Activated CD8-positive, alpha-beta memory T cell treated with anti-CD3 and anti-CD28 coated beads, Interleukin-2, amount 50 U/mL, for 24 hours (primary cell): Measurements from ENCODE around the gene PET100.

Source experiments
- DNase-seq: peaks from one replicate; pipeline ENCODE4 v3.0.0-alpha.2; 2020; ENCODE audit errors: extremely low read depth

The PET100 gene, protein sequence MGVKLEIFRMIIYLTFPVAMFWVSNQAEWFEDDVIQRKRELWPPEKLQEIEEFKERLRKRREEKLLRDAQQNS

DNA sequence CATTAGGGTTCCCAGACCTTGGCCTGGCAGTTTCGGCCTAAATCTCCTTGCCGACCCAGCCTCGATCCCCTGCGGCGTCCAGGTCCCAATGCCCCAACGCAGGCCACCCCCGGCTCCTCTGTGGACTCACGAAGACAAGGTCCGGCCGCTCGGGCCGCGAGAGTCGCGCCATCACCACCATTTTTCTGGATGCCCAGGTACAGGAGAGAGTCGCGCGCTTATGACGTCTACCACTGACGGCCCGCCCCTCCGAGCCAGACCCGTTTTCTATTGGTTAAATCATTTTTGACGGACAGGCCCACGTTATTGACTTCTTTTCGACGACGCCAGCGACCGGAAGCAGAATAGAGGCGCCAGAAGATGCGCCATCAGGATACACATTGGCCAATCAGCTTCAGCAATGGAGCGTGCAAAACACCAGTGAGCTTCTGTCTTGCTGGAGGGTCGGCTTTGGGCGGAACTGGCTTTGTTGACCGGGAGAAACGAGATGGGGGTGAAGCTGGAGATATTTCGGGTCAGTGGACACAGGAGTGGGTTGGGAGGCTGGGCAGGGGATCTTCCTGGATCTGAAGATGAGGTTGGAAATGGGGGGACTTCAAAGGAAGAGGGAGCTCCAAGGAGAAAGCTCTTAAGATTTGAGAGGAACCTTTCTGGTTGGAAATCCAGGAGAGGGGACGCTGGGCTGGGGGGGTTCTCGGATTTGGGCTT is at the start of gene PET100, which contains the start of gene XAB2:
TSS of gene PET100 (plus strand) at position 447 of the 708 bp plus-strand sequence. CDS start at position 488, 41 bp downstream.
TSS of gene XAB2 (minus strand) at position 199 of the 708 bp plus-strand sequence. CDS start at position 181, 18 bp downstream.
- peak; percentile 89 for DNase-seq

- DNase-seq = no peak
Measured at GRCh38 chr19:7582446-7582845, 47.1 kb upstream of the PET100 start.

GRCh38 chr19:7589822-7590221 is 39.8 kb upstream of the PET100 start:
- no peak for DNase-seq

GRCh38 chr19:7590256-7590655 is 39.3 kb upstream of the PET100 start:
- no peak for DNase-seq

DNA sequence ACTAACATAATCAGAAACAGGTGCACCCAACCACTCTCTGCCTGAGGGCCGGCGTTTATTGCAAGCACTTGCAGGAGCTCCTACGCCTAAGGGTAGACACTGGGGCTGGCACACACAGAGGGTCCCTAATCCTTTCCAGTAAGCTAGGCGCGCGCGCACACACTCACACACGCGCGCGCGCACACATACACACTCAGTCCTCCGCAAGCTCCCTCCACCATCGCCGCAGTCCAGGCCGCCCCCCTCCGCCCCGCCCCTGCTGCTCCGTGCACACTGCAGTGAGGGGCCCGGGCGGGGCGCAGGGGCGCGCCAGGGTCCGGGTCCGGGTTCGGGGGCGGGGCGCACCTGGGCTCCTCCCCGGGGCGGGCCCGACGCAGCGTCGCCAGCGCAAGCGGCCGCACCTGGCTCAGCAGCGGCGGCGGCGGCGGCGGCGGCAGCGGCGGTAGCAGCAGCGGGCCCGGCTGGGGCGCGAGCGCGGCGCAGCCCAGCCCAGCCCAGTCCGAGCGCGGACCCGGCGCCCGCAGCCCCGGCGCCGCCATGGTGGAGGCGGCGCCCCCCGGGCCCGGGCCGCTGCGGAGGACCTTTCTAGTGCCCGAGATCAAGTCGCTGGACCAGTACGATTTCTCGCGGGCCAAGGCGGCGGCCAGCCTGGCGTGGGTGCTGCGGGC is 34.0 kb upstream of the PET100 start, which contains the start of gene CAMSAP3:
TSS of gene CAMSAP3 (plus strand) at position 398 of the 668 bp plus-strand sequence. CDS start at position 538, 140 bp downstream.
- DNase-seq = no peak

DNA sequence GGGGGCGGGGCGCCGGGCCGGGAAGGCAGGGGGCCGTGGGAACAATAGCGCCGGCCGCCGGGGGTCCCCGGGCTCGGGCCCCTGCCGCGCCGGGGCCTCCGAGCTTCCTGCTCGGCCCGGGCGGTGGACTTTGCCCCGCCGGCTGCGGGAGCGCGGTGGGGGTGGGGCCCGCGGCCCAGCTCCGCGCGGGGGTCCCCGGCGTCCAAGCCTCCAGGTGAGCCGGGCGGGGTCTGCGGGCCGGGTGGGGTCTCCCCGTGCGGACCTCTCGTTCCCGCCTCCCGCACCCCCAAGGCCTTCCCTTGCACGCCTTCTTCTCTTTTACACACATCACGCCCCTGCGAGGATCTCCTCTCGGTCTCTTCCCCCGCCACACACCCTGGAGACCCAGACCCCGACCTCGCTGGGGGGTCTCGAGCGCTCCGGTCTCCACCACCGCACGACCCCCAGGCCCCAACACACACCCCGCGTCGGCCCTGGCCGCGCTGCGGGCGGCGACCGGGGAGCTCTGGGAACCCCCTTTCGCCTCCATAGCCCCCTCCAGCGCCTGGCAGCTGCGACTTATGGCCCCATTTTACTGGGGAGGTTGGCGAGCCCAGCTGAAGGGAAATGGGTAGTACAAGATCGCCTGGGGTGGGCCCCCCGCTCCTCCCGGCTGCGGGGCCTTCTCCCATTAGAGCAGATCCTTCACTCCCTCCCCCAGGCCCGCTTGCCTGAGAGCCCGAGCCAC is 33.2 kb upstream of the PET100 start:
- no peak for DNase-seq

- no peak for DNase-seq
Measured at GRCh38 chr19:7597689-7598088, 31.9 kb upstream of the PET100 start.

- no peak for DNase-seq
Measured at GRCh38 chr19:7598180-7598579, 31.4 kb upstream of the PET100 start.

- DNase-seq = no peak
Measured at GRCh38 chr19:7600721-7601120, 28.9 kb upstream of the PET100 start.

DNA sequence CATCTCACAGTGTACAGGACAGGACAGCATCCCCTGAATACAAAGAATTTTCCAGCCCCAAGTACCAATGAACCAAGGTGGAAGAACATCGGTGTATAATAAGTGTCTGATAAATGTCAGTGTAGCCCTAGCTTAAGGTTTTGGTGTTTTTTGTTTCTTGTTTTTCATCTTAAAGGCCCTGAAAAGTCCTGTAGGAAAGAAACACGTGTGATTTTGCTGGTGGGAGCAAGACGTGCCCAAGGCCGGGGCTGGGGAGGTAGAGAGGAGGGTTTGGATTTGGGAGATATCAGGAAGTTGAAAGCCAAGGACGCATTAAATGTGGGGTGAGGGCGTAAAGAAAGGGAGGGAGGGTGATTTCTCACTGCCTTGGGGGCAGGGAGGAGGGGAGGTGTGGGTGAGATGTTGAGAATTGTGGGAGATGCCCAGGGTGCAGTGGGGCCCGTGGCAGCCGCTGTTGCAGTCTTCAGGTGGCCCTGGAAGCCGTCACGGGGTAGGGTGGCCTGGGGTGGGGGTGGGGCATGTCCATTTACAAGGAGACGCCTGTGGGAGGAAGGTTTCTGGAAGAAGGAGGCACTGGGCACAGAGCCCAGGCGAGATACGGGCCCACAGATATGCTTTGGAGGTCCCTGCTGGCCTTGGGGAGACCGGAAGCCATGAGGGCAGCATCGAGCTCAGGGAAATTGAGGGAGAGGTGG is 27.2 kb upstream of the PET100 start:
- DNase-seq = no peak

- DNase-seq = no peak
Measured at GRCh38 chr19:7602935-7603497, 26.6 kb upstream of the PET100 start.

DNA sequence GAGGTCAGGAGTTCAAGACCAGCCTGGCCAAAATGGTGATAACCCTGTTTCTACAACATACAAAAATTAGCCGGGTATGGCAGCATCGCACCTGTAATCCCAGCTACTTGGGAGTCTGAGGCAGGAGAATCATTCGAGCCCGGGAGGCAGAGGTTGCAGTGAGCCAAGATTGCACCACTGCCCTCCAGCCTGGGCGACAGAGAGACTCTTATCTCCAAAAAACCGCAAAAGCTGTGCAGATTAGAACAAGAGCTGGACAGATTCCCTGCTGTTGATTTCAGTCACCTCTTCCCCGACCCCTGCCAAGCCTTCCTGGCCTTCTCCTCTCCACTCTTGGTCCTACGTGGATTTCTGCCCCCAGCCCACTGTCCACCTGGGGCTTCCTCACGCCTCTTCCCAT is 25.7 kb upstream of the PET100 start:
- no peak for DNase-seq

DNA sequence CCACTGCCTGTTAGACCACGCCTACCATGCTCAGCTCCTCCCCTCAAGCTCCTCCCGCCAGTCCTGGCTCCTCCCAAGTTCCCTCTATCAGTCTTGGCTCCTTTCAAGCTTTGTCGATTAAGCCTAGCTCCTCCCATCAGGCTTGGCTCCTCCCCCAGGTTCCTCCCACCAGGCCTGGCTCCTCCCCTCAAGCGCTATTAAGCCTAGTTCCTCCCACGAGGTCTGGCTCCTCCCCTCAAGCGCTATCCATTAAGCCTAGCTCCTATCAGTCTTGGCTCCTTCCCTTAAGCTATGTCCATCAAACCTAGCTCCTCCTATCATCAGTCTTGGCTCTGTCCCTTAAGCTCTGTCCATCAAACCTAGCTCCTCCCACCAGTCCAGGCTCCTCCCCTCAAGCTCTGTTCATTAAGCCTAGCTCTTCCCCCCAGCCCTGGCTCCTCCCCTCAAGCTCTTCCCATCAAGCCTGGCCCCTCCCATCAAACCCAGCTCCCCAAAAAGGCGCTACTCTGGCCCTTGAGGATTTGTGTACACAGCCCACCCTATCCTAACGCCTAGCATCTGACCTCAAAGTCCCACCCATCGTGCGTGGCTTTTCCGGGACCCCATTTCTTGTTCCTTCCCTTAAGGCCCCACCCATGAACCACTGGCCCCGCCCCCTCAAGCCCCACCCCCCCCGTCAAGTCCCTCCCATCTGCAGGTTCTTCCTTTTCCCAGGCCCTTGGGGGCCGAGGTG is 23.9 kb upstream of the PET100 start:
- no peak for DNase-seq

- no peak for DNase-seq
Measured at GRCh38 chr19:7606289-7606688, 23.3 kb upstream of the PET100 start.

GRCh38 chr19:7607212-7607873 is 22.2 kb upstream of the PET100 start:
- no peak for DNase-seq

- no peak for DNase-seq
Measured at GRCh38 chr19:7607874-7608560, 21.6 kb upstream of the PET100 start.

DNA sequence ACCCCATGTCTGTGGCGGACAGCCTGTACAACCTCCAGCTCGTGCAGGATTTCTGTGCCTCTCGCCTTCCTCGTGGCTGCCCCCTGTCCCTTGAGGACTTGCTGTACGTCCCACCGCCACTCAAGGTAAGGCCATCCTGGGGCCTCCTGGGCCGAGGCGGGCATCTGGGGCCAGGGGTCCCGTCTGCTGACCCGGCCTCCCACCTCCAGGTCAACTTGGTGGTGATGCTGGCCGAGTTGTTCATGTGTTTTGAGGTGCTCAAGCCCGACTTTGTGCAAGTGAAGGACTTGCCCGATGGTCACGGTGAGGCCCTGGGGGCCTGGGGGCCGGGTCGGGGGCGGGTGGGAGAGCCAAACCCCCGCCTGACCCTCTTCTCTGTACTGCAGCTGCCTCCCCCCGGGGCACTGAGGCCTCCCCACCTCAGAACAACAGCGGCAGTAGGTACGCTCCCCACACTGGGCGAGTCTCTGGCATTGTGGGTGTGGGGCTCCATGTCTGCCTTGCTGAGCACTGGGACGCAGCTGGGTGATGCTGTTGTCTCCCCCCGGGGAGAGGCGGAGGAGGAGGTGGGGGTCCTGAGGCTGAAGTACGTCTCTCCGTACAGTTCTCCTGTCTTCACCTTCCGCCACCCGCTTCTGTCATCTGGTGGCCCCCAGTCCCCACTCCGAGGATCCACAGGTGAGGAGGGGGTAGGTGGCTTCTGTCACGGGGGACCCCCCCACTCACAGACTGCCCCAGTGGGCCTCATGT is 18.9 kb upstream of the PET100 start:
- DNase-seq = no peak

- no peak for DNase-seq
Measured at GRCh38 chr19:7611541-7612279, 17.9 kb upstream of the PET100 start.
